DMS153 treated with DMSO at 0.1 percent for 48 hours (cell line): Measurements from ENCODE around the gene PYGL.
"Not testable (repeated sequence)": the region's sequence is repeated elsewhere in the genome, so short reads cannot be mapped to it uniquely, and the experiment has no call there.

Experiments used
- DNase-seq: peaks from one replicate; lab custom pipeline; 2025; ENCODE audit not compliant: unreplicated experiment; lab: John Stamatoyannopoulos, UW

Gene PYGL

GRCh38 chr14:50955373-50956043, 11.2 kb upstream of the PYGL start:
- no peak for DNase-seq

GRCh38 chr14:50954811-50955372, 10.6 kb upstream of the PYGL start:
- DNase-seq = peak; percentile 33

GRCh38 chr14:50953502-50953901, 9.2 kb upstream of the PYGL start:
- DNase-seq = no peak

- DNase-seq = no peak
Measured at GRCh38 chr14:50951032-50951431, 6.7 kb upstream of the PYGL start.

DNA sequence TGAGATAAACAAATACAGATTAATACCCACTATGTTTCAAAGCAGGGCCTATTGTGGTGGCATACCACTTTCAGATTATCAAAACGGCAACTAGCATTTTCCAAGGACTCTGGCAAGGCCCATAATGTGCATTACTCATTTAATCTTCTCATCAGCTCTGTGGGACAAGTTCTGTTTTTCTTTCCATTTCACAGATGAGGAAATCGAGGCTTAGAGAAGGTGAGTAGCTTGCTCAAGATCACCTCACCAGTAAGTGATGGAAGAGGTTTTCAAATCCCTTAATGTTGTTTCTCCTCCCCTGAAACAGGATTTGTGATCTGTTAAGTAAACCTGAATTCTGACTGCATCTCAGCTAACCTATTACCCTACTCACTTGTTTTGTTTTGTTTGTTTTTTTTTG, 3.9 kb upstream of the PYGL start:
- DNase-seq = no peak

GRCh38 chr14:50947446-50947845, 3.2 kb upstream of the PYGL start:
- no peak for DNase-seq

GRCh38 chr14:50946234-50946935, 2.1 kb upstream of the PYGL start:
- DNase-seq = no peak

DNA sequence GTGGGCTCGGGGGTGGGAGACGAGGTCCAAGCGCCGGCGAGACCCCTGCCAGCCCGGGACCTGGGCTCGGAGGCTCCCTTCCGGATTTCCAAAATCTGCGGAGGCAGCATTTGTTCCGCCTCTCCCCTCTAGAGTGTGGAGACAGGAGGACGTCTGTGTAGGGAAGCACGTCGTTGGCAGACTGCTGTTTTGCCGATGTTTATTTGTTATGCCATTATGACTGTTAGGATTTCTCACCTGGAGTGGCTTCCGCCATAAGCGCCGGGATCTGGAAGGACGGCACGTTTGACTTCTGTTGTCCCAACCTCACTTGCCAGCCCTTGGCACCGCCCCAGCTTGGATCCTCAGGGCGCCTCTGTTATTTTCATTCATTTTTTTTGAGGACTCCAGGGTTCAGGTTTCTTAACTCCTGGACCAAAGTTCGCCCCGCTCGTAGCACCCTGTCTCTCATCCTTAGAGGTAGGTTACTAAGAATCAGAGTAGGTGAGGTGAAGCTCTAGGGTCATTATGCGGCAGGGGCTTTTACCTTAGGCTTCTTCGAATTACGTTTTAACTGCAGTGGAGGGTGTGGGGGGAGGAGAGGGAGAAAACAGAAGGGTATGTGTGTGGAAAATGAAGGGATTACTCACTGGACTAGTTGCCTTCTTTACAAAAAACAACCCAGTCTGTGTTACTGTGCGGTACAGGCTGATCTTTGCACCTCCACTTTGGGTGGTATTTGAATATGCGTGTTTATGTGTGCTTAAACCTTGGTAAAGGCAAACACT, 547 bp upstream of the PYGL start:
- DNase-seq = peak; percentile 54

DNA sequence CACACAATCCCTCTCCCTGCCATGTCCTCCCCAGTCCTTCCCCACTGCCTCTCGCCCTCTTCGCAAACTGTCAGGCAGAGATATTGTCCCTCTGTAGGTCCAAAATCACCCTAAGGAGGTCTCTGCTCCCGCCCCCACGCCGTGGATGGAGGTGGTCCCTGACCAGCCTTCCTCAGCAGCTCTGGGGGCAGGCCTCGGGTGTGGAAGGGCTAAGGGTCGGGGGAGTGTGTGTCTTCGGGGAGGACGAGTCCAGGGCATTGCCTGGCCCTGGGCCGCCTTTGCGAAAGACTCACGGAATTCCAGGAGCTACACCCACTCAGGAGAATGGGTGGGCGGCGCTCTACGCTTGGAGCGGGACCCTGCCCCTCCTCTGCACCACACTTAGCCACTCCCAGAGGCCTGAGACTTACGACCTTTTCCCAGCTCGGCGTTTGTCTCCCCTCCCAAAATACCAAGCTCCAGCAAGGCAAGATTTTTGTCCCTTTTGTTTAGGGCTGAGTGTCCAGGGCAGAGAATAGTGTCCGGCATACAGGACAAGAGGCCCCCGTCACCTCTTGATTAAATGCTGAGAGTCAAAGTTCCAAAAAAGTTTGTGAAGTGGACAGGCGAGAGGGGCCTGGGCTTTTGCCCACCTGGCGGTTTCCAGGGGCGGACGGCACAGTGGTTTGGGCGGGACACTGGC, 881 bp downstream of the PYGL start:
- DNase-seq = no peak

DNA sequence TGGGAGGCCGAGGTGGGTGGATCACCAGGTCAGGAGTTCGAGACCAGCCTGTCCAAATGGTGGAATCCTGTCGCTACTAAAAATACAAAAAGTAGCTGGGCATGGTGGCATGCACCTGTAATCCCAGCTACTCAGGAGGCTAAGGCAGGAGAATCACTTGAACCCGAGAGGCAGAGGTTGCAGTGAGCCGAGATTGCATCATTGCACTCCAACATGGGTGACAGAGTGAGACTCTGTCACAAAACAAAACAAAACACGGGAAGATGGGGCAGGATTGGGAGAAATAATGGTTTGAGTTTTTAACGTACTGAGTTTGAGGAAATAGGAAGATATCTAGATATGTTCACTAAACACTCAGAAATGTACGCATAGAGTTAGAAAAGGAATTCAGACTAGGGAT, 2.6 kb downstream of the PYGL start:
- DNase-seq = not testable (repeated sequence)

DNA sequence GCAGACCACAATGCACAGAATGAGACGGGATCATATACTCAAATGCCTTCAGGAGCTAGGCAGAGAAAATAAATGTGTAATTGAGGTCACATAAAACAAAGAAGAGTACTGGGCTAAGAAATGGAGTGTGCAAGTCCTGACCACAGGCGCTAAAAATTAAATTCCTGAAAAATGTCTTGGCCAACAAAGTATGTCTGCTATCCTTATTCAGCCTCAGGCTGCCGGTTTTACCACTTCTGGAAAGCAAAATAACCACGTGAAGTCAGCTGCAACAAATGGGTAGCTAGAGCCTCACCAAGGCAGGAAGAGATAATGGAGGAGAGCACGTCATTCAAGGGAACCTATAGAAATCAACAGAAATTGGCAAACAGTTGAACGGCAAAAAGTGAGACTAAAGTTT, 3.1 kb downstream of the PYGL start:
- no peak for DNase-seq

DNA sequence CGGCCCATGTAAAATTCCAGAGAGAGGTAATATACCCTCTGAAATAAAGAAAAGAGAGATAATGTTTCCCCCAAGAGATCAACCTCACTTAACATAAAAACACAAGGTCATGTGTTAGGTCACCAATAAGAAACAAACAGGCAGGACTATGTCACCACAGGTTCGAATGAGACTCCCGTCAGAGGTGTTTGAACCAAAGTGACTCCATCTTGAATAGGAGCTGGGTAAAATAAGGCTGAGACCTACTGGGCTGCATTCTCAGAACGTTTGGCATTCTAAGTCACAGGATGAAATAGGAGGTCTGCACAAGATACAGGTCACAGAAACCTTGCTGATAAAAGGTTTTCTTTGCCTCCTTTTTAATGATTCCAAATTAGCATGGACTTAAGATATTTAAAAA, 6.5 kb downstream of the PYGL start:
- DNase-seq = no peak

- no peak for DNase-seq
Measured at GRCh38 chr14:50937325-50937724, 7.0 kb downstream of the PYGL start.

GRCh38 chr14:50936882-50937281, 7.4 kb downstream of the PYGL start:
- no peak for DNase-seq

DNA sequence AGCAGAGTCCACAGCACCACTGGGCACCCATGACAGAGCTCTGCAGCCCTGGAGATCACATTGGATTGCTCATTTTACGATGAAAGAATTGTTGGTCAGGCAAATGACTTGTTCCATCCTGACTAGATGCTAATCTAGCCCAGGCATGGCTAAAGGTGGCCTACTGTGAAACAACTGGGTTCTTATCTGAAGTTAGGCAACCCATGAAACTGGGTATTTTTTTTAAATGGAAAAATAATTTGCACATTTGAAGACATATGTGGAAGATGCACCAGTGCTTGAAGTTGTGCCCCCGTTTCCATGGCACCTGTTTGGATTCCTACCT, 8.3 kb downstream of the PYGL start:
- DNase-seq = no peak

DNA sequence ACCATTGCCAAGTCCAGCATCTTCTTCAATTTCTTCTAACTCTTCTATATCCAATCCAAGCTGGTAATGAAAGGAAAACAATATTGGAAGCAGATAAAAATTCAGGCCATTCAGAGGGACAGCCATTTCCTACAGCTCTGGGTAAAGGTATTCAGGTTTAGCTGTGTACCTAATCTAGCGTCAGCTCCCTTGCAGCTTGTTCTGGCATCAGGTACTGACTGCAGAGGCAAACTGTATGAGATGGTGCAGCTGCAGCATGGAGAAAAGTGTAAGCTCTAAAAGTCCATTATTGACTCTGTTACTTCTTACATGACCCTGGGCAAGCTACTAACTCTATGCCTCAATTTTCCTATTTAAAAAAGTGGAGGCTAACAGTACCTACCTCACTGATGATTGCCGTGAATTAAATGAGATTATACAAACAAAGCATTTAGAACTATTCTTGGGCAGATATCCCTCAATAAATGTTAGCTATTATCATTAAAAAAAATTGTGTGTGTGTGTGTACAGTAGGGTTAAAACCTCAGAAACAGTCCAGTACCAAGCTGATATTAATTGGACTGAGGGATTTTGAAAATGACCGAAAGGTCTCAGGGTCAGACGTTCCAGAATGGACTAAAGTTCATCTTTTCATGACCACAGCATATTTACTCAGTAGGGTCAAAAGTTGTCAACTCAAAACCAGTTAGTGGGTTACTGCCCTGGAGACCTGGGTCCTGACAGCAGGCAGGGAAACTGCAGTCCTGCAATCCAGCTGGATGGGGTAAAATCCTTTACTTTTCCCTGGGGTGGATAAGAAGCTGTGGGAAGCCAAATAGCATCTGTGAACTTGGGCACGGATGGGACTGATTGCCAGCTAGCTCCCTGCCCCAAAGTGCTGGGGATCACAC, 8.9 kb downstream of the PYGL start:
- DNase-seq = no peak

- DNase-seq = no peak
Measured at GRCh38 chr14:50932592-50933495, 11.4 kb downstream of the PYGL start.

- no peak for DNase-seq
Measured at GRCh38 chr14:50932156-50932555, 12.1 kb downstream of the PYGL start.

DNA sequence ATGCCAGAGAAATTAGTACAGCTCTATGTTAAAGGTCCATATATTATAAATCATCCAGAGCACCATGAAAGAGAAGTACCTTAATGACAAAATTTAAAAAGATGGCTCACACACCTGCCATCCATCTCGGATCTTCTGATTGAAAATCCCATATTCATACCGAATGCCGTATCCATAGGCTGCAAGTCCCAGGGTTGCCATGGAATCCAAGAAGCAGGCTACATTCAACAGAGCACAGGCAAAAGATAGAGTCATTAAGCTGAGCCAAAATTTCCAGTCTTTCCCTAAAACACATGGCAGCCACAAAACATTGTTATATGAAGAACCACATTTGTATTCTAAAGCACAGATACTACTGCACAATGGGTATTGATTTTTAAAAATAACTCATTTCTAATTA, 12.7 kb downstream of the PYGL start:
- DNase-seq = no peak
